GM23338 (cell line): Measurements from ENCODE around the gene MYOF. TPM values are rescaled to one million over a fixed set of nuclear protein-coding genes. Genes with fewer than 3 reads are reported as not detected.

ENCODE experiments used
- ATAC-seq: fragments of 200-7000 bp; cut with Tn5 transposase; 3 replicates; pipeline ENCODE4 v1.9.1; 2020
- DNase-seq: peaks from one replicate; pipeline ENCODE4 v3.0.0-alpha.2; 2015; ENCODE audit warnings: low spot score
- H2AFZ ChIP-seq: fragments of 200-600 bp; sonication (generic); 2 replicates; pipeline ENCODE4 v1.8.0; 2016; ENCODE audit warnings: antibody characterized with exemption, mild to moderate bottlenecking, moderate library complexity
- H3F3A ChIP-seq: fragments of 200-600 bp; sonication (generic); replicated peaks from 2 replicates; pipeline ENCODE4 v1.8.0; 2017; ENCODE audit warnings: antibody characterized with exemption, mixed run types, low read depth
- H3K27ac ChIP-seq: fragments of 200-600 bp; sonication (generic); 2 replicates; pipeline ENCODE4 v1.6.1; 2016; ENCODE audit warnings: low read depth
- H3K27me3 ChIP-seq: fragments of 200-600 bp; sonication (generic); 2 replicates; pipeline ENCODE4 v1.8.0; 2016; ENCODE audit warnings: mild to moderate bottlenecking, mixed run types, moderate library complexity; ENCODE audit not compliant: insufficient read depth
- H3K36me3 ChIP-seq: fragments of 200-600 bp; sonication (generic); 2 replicates; pipeline ENCODE4 v1.8.0; 2016; ENCODE audit warnings: mild to moderate bottlenecking; ENCODE audit not compliant: insufficient read depth
- H3K4me1 ChIP-seq: fragments of 200-600 bp; sonication (generic); 2 replicates; pipeline ENCODE4 v1.8.0; 2016; ENCODE audit warnings: mild to moderate bottlenecking, moderate library complexity; ENCODE audit not compliant: insufficient read depth
- H3K4me2 ChIP-seq: fragments of 200-600 bp; sonication (generic); 2 replicates; pipeline ENCODE4 v1.7.1; 2017; ENCODE audit warnings: mixed run types
- H3K4me3 ChIP-seq: fragments of 200-600 bp; sonication (generic); 2 replicates; pipeline ENCODE4 v1.6.1; 2016; ENCODE audit warnings: mixed run types
- H3K79me2 ChIP-seq: fragments of 200-600 bp; sonication (generic); replicated peaks from 2 replicates; pipeline ENCODE4 v1.8.0; 2017; ENCODE audit warnings: mild to moderate bottlenecking; ENCODE audit not compliant: insufficient read depth
- H3K9me2 ChIP-seq: fragments of 200-600 bp; sonication (generic); 2 replicates; pipeline ENCODE4 v1.8.0; 2017; ENCODE audit not compliant: insufficient read depth
- H4K20me1 ChIP-seq: fragments of 200-600 bp; sonication (generic); replicated peaks from 2 replicates; pipeline ENCODE4 v1.8.0; 2017; ENCODE audit warnings: mild to moderate bottlenecking; ENCODE audit not compliant: insufficient read depth
- H3K27ac Mint-ChIP-seq: 2 replicates; pipeline ENCODE4 v1.8.0; 2020; ENCODE audit warnings: inconsistent platforms, mild to moderate bottlenecking, moderate library complexity, mixed read lengths
- H3K27me3 Mint-ChIP-seq: 3 replicates; pipeline ENCODE4 v1.8.0; 2022; ENCODE audit warnings: low read depth, mild to moderate bottlenecking, moderate library complexity, mixed read lengths, inconsistent platforms; ENCODE audit not compliant: insufficient read depth, poor library complexity
- H3K36me3 Mint-ChIP-seq: 3 replicates; pipeline ENCODE4 v1.8.0; 2021; ENCODE audit warnings: low read depth, mild to moderate bottlenecking, inconsistent platforms, moderate library complexity, mixed read lengths
- H3K4me1 Mint-ChIP-seq: 3 replicates; pipeline ENCODE4 v1.8.0; 2020; ENCODE audit warnings: mild to moderate bottlenecking, inconsistent platforms, mixed read lengths
- H3K4me3 Mint-ChIP-seq: 3 replicates; pipeline ENCODE4 v1.8.0; 2021; ENCODE audit warnings: moderate library complexity, mild to moderate bottlenecking, inconsistent platforms, mixed read lengths
- H3K9me3 Mint-ChIP-seq: 3 replicates; pipeline ENCODE4 v1.8.0; 2020; ENCODE audit warnings: moderate library complexity, mild to moderate bottlenecking, inconsistent platforms, mixed read lengths
- ETS1 ChIP-seq: IDR thresholded peaks from 2 replicates; pipeline ENCODE4 v1.6.1; 2016; ENCODE audit warnings: antibody characterized with exemption
- JUNB ChIP-seq: IDR thresholded peaks from one replicate; pipeline ENCODE4 v1.6.1; 2016; ENCODE audit warnings: antibody characterized with exemption; ENCODE audit not compliant: unreplicated experiment
- NANOG ChIP-seq: IDR thresholded peaks from 2 replicates; pipeline ENCODE4 v1.6.1; 2016; ENCODE audit warnings: antibody characterized with exemption, borderline replicate concordance
- POLR2AphosphoS5 ChIP-seq: IDR thresholded peaks from 2 replicates; pipeline ENCODE4 v1.6.1; 2016; ENCODE audit warnings: antibody characterized with exemption, low read depth
- REST ChIP-seq: IDR thresholded peaks from one replicate; pipeline ENCODE4 v1.6.1; 2018; ENCODE audit warnings: antibody characterized with exemption; ENCODE audit not compliant: unreplicated experiment
- ZNF114 ChIP-seq: fragments of 250-450 bp; sonication (Bioruptor Pico); IDR thresholded peaks from 2 replicates; pipeline ENCODE4 v1.5.0; 2020; ENCODE audit warnings: mild to moderate bottlenecking, moderate library complexity
- ZNF462 ChIP-seq: fragments of 250-450 bp; sonication (Bioruptor Pico); IDR thresholded peaks from 2 replicates; pipeline ENCODE4 v1.5.0; 2020; ENCODE audit warnings: mild to moderate bottlenecking, moderate library complexity
- polyA plus RNA-seq: library from polyadenylated mRNA; unstranded; fragments of >200 nt; fragmentation: Nextera tagmentation; extraction: Ambion mirVana; gene quantifications from 2 replicates; pipeline ENCODE4 v1.2.1, GENCODE V29; 2016
- total RNA-seq: library from RNA; depleted of rRNA; stranded (reverse); fragments of >200 nt; shearing (Covaris generic); gene quantifications from 2 replicates; pipeline ENCODE4 v1.2.3, GENCODE V29; 2014

MYOF gene
- total and polyA plus RNA-seq, 2 experiments from 2014 or later: 0.82 to 1.4 TPM

- TF ChIP-seq REST: no peak
- no peak for TF ChIP-seq ETS1
- TF ChIP-seq ZNF114 (CRISPR knock-in tag): no peak
- no peak for TF ChIP-seq POLR2AphosphoS5
- TF ChIP-seq NANOG: no peak
- TF ChIP-seq JUNB: no peak
Observed at GRCh38 chr10:93471110-93471651, 11.0 kb downstream of the MYOF start (continued).

GRCh38 chr10:93469454-93469853 is 12.7 kb downstream of the MYOF start:
- Histone ChIP-seq H3K36me3 (no peaks in the 10 kb centered on the region), H3F3A (no peaks in the 10 kb centered on the region), H2AFZ (no peak overlapping the region), H3K9me2 (no peaks in the 10 kb centered on the region), H3K4me3 (no peak overlapping the region), H3K4me2 (no peak overlapping the region), H3K27me3 (no peaks in the 10 kb centered on the region), H3K27ac (no peak overlapping the region), H3K79me2 (no peaks in the 10 kb centered on the region), H4K20me1 (no peaks in the 10 kb centered on the region), H3K4me1 (peaks cover 8% of the 10 kb centered on the region; the same call in 1 of the 2 replicates)
- TF ChIP-seq ZNF462 (CRISPR knock-in tag): no peak
- Mint-ChIP-seq H3K36me3 (no peaks in the 10 kb centered on the region), H3K27ac (no peak overlapping the region), H3K4me1 (peaks cover 17% of the 10 kb centered on the region), H3K4me3 (no peak overlapping the region), H3K9me3 (no peaks in the 10 kb centered on the region), H3K27me3 (peaks cover 2% of the 10 kb centered on the region)
- DNase-seq (no peak), ATAC-seq (no peak)
